Measurements from ENCODE around the gene CENPV.

The CENPV gene

GRCh38 chr17:16329519-16330271 lies 23.6 kb downstream of the CENPV start:
- Histone ChIP-seq H3K4me3 (ENCODE audit: low read length) (no peak overlapping the region), H3K4me2 (ENCODE audit: low read depth, low read length) (no peak overlapping the region), H3K27ac (ENCODE audit: low read length) (no peak overlapping the region), H3K36me3 (replicated peaks; ENCODE audit: insufficient read depth, low read length) (no peaks in the 10 kb centered on the region), H4K20me1 (ENCODE audit: insufficient read depth, low read length) (no peaks in the 10 kb centered on the region), H3K9me3 (replicated peaks; ENCODE audit: insufficient read depth, low read length) (no peaks in the 10 kb centered on the region), H3F3A (ENCODE audit: insufficient read depth, low read length) (no peaks in the 10 kb centered on the region), H3K9ac (ENCODE audit: low read length) (no peak overlapping the region), H3K79me2 (ENCODE audit: low read length) (no peaks in the 10 kb centered on the region), H2AFZ (ENCODE audit: low read length) (no peak overlapping the region), H3K9me2 (replicated peaks; ENCODE audit: insufficient read depth, low read length) (no peaks in the 10 kb centered on the region), H3K27me3 (replicated peaks; ENCODE audit: insufficient read depth, low read length) (no peaks in the 10 kb centered on the region), H3K4me1 (ENCODE audit: low read length) (no peaks in the 10 kb centered on the region)
- TF ChIP-seq CTCF (IDR thresholded peaks at IDR 0.05; ENCODE audit: low read length) (no peak), EZH2 (optimal IDR thresholded peaks at IDR 0.05; ENCODE audit: low read depth, low read length) (no peak), EZH2phosphoT487 (IDR thresholded peaks at IDR 0.05; ENCODE audit: low read length) (no peak)
- DNase-seq: no peak

DNA sequence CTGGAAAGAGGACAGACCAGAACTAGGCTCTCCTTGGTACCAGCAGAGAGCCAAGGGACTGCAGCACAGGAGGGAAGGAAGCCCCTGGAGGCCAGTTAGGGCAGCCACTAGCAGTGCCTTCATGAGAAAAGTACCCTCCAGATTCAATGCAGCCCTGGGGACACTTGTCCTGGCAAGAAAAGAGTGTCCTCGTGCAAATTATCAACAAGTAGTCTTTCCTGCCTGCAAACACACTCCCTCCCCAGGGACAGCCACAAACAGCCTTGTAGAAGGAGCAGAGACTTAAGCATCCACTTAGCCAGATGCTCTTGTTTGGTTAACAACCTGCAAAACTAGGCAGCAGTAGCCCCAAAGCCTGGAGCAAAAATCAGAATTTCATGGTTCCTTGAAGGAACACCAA lies 24.3 kb downstream of the CENPV start:
- Histone ChIP-seq H3K4me1 (ENCODE audit: low read length) (no peaks in the 10 kb centered on the region), H3F3A (ENCODE audit: insufficient read depth, low read length) (no peaks in the 10 kb centered on the region), H3K79me2 (ENCODE audit: low read length) (no peaks in the 10 kb centered on the region), H3K9me3 (replicated peaks; ENCODE audit: insufficient read depth, low read length) (no peaks in the 10 kb centered on the region), H3K27me3 (replicated peaks; ENCODE audit: insufficient read depth, low read length) (no peaks in the 10 kb centered on the region), H2AFZ (ENCODE audit: low read length) (no peak overlapping the region), H4K20me1 (ENCODE audit: insufficient read depth, low read length) (no peaks in the 10 kb centered on the region), H3K36me3 (replicated peaks; ENCODE audit: insufficient read depth, low read length) (no peaks in the 10 kb centered on the region), H3K27ac (ENCODE audit: low read length) (no peak overlapping the region), H3K9ac (ENCODE audit: low read length) (no peak overlapping the region), H3K4me3 (ENCODE audit: low read length) (no peak overlapping the region), H3K4me2 (ENCODE audit: low read depth, low read length) (no peak overlapping the region), H3K9me2 (replicated peaks; ENCODE audit: insufficient read depth, low read length) (no peaks in the 10 kb centered on the region)
- DNase-seq: no peak
- TF ChIP-seq EZH2 (optimal IDR thresholded peaks at IDR 0.05; ENCODE audit: low read depth, low read length): no peak
- no peak for TF ChIP-seq CTCF (IDR thresholded peaks at IDR 0.05; ENCODE audit: low read length)
- no peak for TF ChIP-seq EZH2phosphoT487 (IDR thresholded peaks at IDR 0.05; ENCODE audit: low read length)

GRCh38 chr17:16327018-16327417 lies 26.3 kb downstream of the CENPV start:
- Histone ChIP-seq H3K9me2 (replicated peaks; ENCODE audit: insufficient read depth, low read length) (no peaks in the 10 kb centered on the region), H3K27ac (ENCODE audit: low read length) (no peak overlapping the region), H3K27me3 (replicated peaks; ENCODE audit: insufficient read depth, low read length) (no peaks in the 10 kb centered on the region), H3K9me3 (replicated peaks; ENCODE audit: insufficient read depth, low read length) (no peaks in the 10 kb centered on the region), H4K20me1 (ENCODE audit: insufficient read depth, low read length) (no peaks in the 10 kb centered on the region), H3K4me2 (ENCODE audit: low read depth, low read length) (no peak overlapping the region), H2AFZ (ENCODE audit: low read length) (no peak overlapping the region), H3K36me3 (replicated peaks; ENCODE audit: insufficient read depth, low read length) (no peaks in the 10 kb centered on the region), H3K4me1 (ENCODE audit: low read length) (no peaks in the 10 kb centered on the region), H3K79me2 (ENCODE audit: low read length) (no peaks in the 10 kb centered on the region), H3F3A (ENCODE audit: insufficient read depth, low read length) (no peaks in the 10 kb centered on the region), H3K4me3 (ENCODE audit: low read length) (no peak overlapping the region), H3K9ac (ENCODE audit: low read length) (no peak overlapping the region)
- DNase-seq: no peak
- TF ChIP-seq EZH2phosphoT487 (IDR thresholded peaks at IDR 0.05; ENCODE audit: low read length) (no peak), EZH2 (optimal IDR thresholded peaks at IDR 0.05; ENCODE audit: low read depth, low read length) (no peak), CTCF (IDR thresholded peaks at IDR 0.05; ENCODE audit: low read length) (no peak)
